BJ (cell line): Measurements from ENCODE around the gene DSG4. TPM values are rescaled to one million over a fixed set of nuclear protein-coding genes. Genes with fewer than 3 reads are reported as not detected.

ENCODE experiments used
- CTCF ChIA-PET: fragments of 350-600 bp; formaldehyde crosslinking; extraction: SDS; loops from one replicate; lab custom pipeline; 2021; ENCODE audit warnings: antibody characterized with exemption, inconsistent platforms; lab: Yijun Ruan, JAX
- POLR2A ChIA-PET: fragments of 300-600 bp; sonication (Branson Sonifier 250); formaldehyde crosslinking; extraction: SDS; loops from one replicate; lab custom pipeline; 2021; ENCODE audit warnings: antibody characterized with exemption; lab: Charles Lee
- DNase-seq: peaks from one replicate; pipeline ENCODE4 v3.0.0-alpha.2; 2011; ENCODE audit warnings: low read depth
- H3K27me3 ChIP-seq: 2 replicates; pipeline ENCODE4 v1.6.0; 2011; ENCODE audit warnings: low read length; ENCODE audit not compliant: control insufficient read depth, insufficient read depth
- H3K36me3 ChIP-seq: 2 replicates; pipeline ENCODE4 v1.5.1; 2011; ENCODE audit warnings: low read length; ENCODE audit not compliant: control insufficient read depth, insufficient read depth
- H3K4me3 ChIP-seq: 2 replicates; pipeline ENCODE4 v1.5.1; 2011; ENCODE audit warnings: low read depth, mild to moderate bottlenecking, control low read depth, low read length
- polyA plus RNA-seq: library from polyadenylated mRNA; depleted of rRNA; stranded (reverse); fragments of >200 nt; gene quantifications from 2 replicates; pipeline ENCODE4 v1.2.3, GENCODE V29; 2011
- TF ChIP-seq, protein P1 (sequence below): IDR thresholded peaks from 2 replicates; pipeline ENCODE4 v1.5.1; 2011; ENCODE audit warnings: low read depth, mild to moderate bottlenecking, control low read depth, inconsistent platforms, low read length, moderate library complexity; ENCODE audit not compliant: insufficient read depth

Gene DSG4
- polyA plus RNA-seq, 1 experiment: not detected

- DNase-seq: no peak
- ChIA-PET CTCF (no interaction called here), POLR2A (no interaction called here)
- H3K4me3 ChIP-seq: no peak overlapping the region
- TF ChIP-seq, protein P1, sequence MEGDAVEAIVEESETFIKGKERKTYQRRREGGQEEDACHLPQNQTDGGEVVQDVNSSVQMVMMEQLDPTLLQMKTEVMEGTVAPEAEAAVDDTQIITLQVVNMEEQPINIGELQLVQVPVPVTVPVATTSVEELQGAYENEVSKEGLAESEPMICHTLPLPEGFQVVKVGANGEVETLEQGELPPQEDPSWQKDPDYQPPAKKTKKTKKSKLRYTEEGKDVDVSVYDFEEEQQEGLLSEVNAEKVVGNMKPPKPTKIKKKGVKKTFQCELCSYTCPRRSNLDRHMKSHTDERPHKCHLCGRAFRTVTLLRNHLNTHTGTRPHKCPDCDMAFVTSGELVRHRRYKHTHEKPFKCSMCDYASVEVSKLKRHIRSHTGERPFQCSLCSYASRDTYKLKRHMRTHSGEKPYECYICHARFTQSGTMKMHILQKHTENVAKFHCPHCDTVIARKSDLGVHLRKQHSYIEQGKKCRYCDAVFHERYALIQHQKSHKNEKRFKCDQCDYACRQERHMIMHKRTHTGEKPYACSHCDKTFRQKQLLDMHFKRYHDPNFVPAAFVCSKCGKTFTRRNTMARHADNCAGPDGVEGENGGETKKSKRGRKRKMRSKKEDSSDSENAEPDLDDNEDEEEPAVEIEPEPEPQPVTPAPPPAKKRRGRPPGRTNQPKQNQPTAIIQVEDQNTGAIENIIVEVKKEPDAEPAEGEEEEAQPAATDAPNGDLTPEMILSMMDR: no peak
- no peaks in the 10 kb centered on the region for H3K27me3 ChIP-seq
- no peaks in the 10 kb centered on the region for H3K36me3 ChIP-seq
Measured at GRCh38 chr18:31444142-31444541, 67.6 kb downstream of the DSG4 start.

GRCh38 chr18:31445908-31446307 is 69.3 kb downstream of the DSG4 start:
- TF ChIP-seq, protein P1: no peak
- Histone ChIP-seq H3K36me3 (no peaks in the 10 kb centered on the region), H3K4me3 (no peak overlapping the region), H3K27me3 (no peaks in the 10 kb centered on the region)
- CTCF ChIA-PET: no interaction called here
- DNase-seq: no peak
- POLR2A ChIA-PET: no interaction called here

- TF ChIP-seq, protein P1: no peak
- POLR2A ChIA-PET: no interaction called here
- DNase-seq: no peak
- CTCF ChIA-PET: no interaction called here
- H3K36me3 ChIP-seq: no peaks in the 10 kb centered on the region
- no peaks in the 10 kb centered on the region for H3K27me3 ChIP-seq
- H3K4me3 ChIP-seq: no peak overlapping the region
Measured at GRCh38 chr18:31446854-31447253, 70.3 kb downstream of the DSG4 start.

DNA sequence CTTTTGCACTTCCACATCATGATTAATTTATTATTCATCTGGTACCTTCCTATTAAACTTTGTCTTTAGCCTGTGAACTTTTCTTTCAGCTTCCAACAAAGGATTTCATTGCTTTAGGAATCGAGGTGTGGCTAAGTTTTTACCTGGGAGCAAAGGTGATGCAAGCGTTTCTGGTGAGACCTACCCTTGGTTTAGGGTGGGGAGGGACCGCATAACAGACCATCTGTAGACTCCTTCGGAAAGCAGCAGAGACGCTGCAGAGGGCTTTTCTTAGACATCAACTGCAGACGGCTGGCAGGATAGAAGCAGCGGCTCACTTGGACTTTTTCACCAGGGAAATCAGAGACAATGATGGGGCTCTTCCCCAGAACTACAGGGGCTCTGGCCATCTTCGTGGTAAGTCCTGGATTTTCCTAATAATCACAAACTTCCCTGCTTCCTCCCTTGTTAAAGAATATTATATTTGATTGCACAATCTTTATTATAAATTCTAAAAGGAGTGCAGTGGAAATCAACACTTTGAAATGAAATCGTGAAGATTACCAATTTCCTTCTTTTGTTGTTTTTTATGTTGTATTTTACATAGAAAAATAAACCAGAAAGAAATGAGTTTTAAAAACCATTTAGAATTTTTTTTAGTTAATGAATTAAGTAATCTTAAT is 71.1 kb downstream of the DSG4 start, which contains the start of gene DSG3:
Gene DSG3 (plus strand): TSS at position 212 of the 662 bp plus-strand sequence. CDS start 137 bp downstream, at position 349.
- Histone ChIP-seq H3K4me3 (no peak within 1 kb of the TSS), H3K27me3 (no peaks in the 10 kb centered on the region), H3K36me3 (no peaks in the 10 kb centered on the region)
- TF ChIP-seq, protein P1: no peak
- POLR2A ChIA-PET: no interaction called here
- CTCF ChIA-PET: no interaction called here
- no peak for DNase-seq

- H3K4me3 ChIP-seq: no peak overlapping the region
- no peaks in the 10 kb centered on the region for H3K27me3 ChIP-seq
- DNase-seq: no peak
- ChIA-PET CTCF (no interaction called here), POLR2A (no interaction called here)
- H3K36me3 ChIP-seq: no peaks in the 10 kb centered on the region
- TF ChIP-seq, protein P1: no peak
Measured at GRCh38 chr18:31450409-31450808, 73.8 kb downstream of the DSG4 start.
